ENCODE measurements around the gene NAGLU. TPM values are rescaled to one million over a fixed set of nuclear protein-coding genes. Genes with fewer than 3 reads are reported as not detected.
A peak's percentile ranks its signal among the peaks of the same experiment; 100 is the strongest.

NAGLU gene
- polyA plus RNA-seq, 2 of the 4 experiments (the other 2 are of a cell fraction) = 17.8 to 34.5 TPM

DNA sequence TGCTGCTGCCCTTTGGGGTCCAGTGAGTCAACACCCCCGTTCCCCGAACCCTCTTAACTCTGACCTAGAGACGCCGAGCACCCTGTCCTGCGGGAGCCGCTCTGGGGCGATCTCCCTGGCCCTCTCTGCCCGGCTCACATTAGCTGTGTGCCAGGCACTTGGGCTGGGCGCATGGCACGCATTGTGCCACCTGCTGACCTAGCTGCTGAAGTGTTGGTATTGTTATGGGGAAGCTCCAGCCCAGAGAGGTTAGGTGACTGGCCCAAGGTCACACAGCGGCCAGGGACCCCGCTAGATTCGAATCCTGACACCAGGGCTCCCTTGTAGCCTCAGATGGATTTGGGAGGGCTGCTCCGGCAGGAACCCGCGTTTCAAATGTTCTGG, 17.8 kb downstream of the NAGLU start:
- H3K4me1 ChIP-seq = peaks cover 20% of the 10 kb centered on the region
- H3K4me3 ChIP-seq = peak overlapping the region; percentile 87
- TF ChIP-seq FOXS1 (CRISPR knock-in tag; IDR thresholded peaks at IDR 0.05) (no peak), ZFP36 (IDR thresholded peaks at IDR 0.05; ENCODE audit: borderline replicate concordance, partially characterized antibody) (peak; percentile 98), KDM1A (IDR thresholded peaks at IDR 0.05; ENCODE audit: low read depth) (peak; percentile 89; the same call in 1 of the 2 replicates), RAD21 (conservative IDR thresholded peaks at IDR 0.05 in 1 of 2, IDR thresholded peaks at IDR 0.05 in 1 of 2) (0 out of 5 replicates have a peak, but pooled peaks of 1 of the 2 experiments have one; percentile 14)
- H3K4me2 ChIP-seq = peak overlapping the region; percentile 92
- POLR2A ChIA-PET = interaction anchor here (1.0 to 1.8 kb wide), 3 partner anchors 12 to 219 kb away, joined by 4 to 7 read pairs (median 4); partner anchors contain the start of genes MLX, PSMC3IP and VPS25
- WGBS (ENCODE audit: missing lambda C conversion rate) = 42% methylated on average over 16 of the region's 16 CpGs
- CTCF ChIA-PET = interaction anchor here (0.5 to 3.3 kb wide), 9 partner anchors 10 to 233 kb away, joined by 3 to 13 read pairs (median 5); partner anchors contain the start of genes NAGLU and PSMC3IP
- H3K27ac ChIP-seq = peak overlapping the region; percentile 94
- FAIRE-seq (no peak), DNase-seq (ENCODE audit: low read depth in 1 of 2, low spot score in 1 of 2) (no peak), ATAC-seq (peak; percentile 17 to 42; a peak in 3 of 6 replicates)
- no peaks in the 10 kb centered on the region for H3K9me3 ChIP-seq

DNA sequence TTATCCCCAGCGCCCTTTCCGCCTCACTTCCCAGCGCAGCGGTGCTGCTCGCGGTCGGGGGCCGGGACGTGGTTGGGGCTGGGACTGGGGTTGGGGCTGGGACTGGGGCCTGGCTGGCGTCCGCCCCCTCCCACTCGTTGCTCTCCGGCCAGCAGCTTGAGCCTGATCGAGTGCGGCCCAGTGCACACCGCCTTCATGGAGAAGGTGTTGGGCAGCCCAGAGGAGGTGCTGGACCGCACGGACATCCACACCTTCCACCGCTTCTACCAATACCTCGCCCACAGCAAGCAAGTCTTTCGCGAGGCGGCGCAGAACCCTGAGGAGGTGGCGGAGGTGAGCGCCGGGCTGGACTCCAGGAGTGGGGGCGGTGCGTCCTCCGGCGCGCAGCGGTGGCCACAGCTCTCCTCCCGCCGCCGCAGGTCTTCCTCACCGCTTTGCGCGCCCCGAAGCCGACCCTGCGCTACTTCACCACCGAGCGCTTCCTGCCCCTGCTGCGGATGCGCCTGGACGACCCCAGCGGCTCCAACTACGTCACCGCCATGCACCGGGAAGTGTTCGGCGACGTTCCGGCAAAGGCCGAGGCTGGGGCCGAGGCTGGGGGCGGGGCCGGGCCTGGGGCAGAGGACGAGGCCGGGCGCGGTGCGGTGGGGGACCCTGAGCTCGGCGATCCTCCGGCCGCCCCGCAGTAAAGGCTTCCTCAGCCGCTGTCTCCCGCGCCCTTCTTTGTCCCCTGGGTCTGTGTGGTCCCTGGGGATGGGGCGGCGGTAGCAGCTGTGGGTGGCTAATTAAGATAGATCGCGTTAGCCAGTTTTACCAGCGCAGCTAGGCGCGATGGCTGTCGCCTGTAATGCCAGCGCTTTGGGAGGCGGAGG, 18.4 kb downstream of the NAGLU start:
- H3K4me1 ChIP-seq = peaks cover 17% of the 10 kb centered on the region
- peak overlapping the region; percentile 94 for H3K27ac ChIP-seq
- DNase-seq (ENCODE audit: low read depth in 1 of 2, low spot score in 1 of 2) (peak; percentile 82 to 88), ATAC-seq (peak; percentile 81 to 89), FAIRE-seq (no peak)
- ChIA-PET POLR2A (interaction anchor here (0.7 to 1.8 kb wide), 7 partner anchors 12 to 444 kb away, joined by 3 to 7 read pairs (median 4); partner anchors contain the start of genes MLX, NAGLU, PSMC3IP and RPL27), CTCF (interaction anchor here (0.6 to 3.3 kb wide), 10 partner anchors 9 to 234 kb away, joined by 3 to 13 read pairs (median 4); partner anchors contain the start of genes NAGLU and PSMC3IP)
- TF ChIP-seq, protein P1, sequence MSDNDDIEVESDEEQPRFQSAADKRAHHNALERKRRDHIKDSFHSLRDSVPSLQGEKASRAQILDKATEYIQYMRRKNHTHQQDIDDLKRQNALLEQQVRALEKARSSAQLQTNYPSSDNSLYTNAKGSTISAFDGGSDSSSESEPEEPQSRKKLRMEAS (IDR thresholded peaks at IDR 0.05) = peak; percentile 91
- TF ChIP-seq HOXB13 (CRISPR knock-in tag; IDR thresholded peaks at IDR 0.05; ENCODE audit: low read depth) (0 out of 2 replicates have a peak, but pooled peaks have one; percentile 35), PHF8 (IDR thresholded peaks at IDR 0.05; ENCODE audit: borderline replicate concordance, low read depth) (peak; percentile 83), JUN (IDR thresholded peaks at IDR 0.05) (peak; percentile 76 to 92; a peak in 4 of 5 replicates), GATA3 (IDR thresholded peaks at IDR 0.05; ENCODE audit: borderline replicate concordance) (peak; percentile 38), CBX2 (IDR thresholded peaks at IDR 0.05; ENCODE audit: borderline replicate concordance, low read depth) (no peak), HOXA7 (CRISPR knock-in tag; IDR thresholded peaks at IDR 0.05) (no peak), NR3C1 (IDR thresholded peaks at IDR 0.05) (no peak), RNF2 (IDR thresholded peaks at IDR 0.05; ENCODE audit: borderline replicate concordance, low read depth) (0 out of 2 replicates have a peak, but pooled peaks have one; percentile 34), KDM5A (IDR thresholded peaks at IDR 0.05) (0 out of 2 replicates have a peak, but pooled peaks have one; percentile 25), NPAS2 (CRISPR knock-in tag; IDR thresholded peaks at IDR 0.05; ENCODE audit: borderline replicate concordance) (no peak), MAFK (IDR thresholded peaks at IDR 0.05; ENCODE audit: partially characterized antibody) (no peak), POLR2A (IDR thresholded peaks at IDR 0.05; ENCODE audit: low read length) (peak; percentile 88)
- TF ChIP-seq, protein P2, sequence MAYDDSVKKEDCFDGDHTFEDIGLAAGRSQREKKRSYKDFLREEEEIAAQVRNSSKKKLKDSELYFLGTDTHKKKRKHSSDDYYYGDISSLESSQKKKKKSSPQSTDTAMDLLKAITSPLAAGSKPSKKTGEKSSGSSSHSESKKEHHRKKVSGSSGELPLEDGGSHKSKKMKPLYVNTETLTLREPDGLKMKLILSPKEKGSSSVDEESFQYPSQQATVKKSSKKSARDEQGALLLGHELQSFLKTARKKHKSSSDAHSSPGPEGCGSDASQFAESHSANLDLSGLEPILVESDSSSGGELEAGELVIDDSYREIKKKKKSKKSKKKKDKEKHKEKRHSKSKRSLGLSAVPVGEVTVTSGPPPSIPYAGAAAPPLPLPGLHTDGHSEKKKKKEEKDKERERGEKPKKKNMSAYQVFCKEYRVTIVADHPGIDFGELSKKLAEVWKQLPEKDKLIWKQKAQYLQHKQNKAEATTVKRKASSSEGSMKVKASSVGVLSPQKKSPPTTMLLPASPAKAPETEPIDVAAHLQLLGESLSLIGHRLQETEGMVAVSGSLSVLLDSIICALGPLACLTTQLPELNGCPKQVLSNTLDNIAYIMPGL (CRISPR knock-in tag; IDR thresholded peaks at IDR 0.05; ENCODE audit: borderline replicate concordance) = 0 out of 2 replicates have a peak, but pooled peaks have one; percentile 31
- TF ChIP-seq, protein P3, sequence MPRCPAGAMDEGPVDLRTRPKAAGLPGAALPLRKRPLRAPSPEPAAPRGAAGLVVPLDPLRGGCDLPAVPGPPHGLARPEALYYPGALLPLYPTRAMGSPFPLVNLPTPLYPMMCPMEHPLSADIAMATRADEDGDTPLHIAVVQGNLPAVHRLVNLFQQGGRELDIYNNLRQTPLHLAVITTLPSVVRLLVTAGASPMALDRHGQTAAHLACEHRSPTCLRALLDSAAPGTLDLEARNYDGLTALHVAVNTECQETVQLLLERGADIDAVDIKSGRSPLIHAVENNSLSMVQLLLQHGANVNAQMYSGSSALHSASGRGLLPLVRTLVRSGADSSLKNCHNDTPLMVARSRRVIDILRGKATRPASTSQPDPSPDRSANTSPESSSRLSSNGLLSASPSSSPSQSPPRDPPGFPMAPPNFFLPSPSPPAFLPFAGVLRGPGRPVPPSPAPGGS (IDR thresholded peaks at IDR 0.05) = peak; percentile 83
- TF ChIP-seq, protein P4, sequence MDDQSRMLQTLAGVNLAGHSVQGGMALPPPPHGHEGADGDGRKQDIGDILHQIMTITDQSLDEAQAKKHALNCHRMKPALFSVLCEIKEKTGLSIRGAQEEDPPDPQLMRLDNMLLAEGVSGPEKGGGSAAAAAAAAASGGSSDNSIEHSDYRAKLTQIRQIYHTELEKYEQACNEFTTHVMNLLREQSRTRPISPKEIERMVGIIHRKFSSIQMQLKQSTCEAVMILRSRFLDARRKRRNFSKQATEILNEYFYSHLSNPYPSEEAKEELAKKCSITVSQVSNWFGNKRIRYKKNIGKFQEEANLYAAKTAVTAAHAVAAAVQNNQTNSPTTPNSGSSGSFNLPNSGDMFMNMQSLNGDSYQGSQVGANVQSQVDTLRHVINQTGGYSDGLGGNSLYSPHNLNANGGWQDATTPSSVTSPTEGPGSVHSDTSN (IDR thresholded peaks at IDR 0.05) = peak; percentile 53; the same call in 1 of the 2 replicates
- TF ChIP-seq, protein P5, sequence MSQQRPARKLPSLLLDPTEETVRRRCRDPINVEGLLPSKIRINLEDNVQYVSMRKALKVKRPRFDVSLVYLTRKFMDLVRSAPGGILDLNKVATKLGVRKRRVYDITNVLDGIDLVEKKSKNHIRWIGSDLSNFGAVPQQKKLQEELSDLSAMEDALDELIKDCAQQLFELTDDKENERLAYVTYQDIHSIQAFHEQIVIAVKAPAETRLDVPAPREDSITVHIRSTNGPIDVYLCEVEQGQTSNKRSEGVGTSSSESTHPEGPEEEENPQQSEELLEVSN (IDR thresholded peaks at IDR 0.05; ENCODE audit: borderline replicate concordance, low read depth) = peak; percentile 83
- no peaks in the 10 kb centered on the region for H3K9me3 ChIP-seq
- WGBS (ENCODE audit: missing lambda C conversion rate) = 3% methylated on average over 45 of the region's 82 CpGs
- peak overlapping the region; percentile 92 for H3K4me2 ChIP-seq
- H3K4me3 ChIP-seq = peak overlapping the region; percentile 87

Measured in A549 (cell line).